Activated naive CD4-positive, alpha-beta T cell (primary cell): Measurements from ENCODE around the gene OSBPL7.
A peak's percentile ranks its signal among the peaks of the same experiment; 100 is the strongest.

ENCODE experiments used
- DNase-seq, 4 experiments: peaks; one replicate each; lab custom pipeline; 2025; lab: John Stamatoyannopoulos, UW

Gene OSBPL7

DNA sequence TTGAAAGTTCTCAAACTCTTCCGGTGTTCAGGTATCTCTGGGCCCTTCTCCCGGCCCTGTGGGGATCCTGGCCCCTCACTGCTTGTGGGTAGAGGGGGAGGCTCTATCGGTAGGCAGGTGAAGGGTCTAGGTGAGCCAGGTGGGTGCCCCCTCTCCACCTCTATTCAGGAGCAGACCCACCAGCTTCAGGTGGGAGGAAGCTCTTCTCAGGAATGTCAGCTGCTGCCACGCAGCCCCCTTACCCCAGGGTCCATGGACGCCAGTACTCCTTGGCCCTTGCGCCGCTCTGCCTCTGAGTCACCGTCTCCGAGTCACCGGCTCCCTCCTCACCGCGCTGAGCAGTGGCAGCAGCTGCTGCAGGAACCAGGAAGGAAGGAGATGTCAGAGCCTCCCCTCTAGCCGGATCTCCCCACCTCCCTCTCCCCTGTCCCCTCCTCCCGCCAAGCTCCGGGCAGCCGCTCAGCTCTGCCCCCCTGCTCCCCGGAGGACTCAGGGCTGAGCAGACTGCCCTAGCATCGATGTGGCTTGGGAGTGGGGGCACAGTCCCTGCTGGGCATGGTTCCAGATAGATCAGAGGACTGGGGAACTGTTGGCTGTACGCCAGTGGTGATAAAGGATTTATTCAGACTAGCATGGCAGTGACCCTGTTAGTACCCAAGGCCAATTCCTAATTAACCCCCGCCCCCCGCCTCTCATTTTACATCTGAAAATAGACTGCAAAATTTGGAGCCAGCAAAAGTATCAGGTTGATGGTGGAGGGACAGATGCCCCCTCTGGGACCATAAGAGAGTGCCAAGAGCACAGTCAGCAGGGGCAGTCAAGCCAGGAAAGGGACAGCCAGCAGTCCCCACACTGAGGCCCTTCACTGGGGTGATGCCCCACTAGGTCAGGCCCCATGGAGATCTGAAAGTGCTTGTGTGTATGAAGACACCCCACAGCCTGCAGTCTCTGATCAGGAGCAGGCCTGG lies at the start of gene OSBPL7:
OSBPL7 (minus strand) TSS at position 371 of the 968 bp plus-strand sequence. CDS start 1,516 bp downstream, outside the sequence.
- peak in 3 of 4 experiments; percentile 19 to 66 (median 56) for DNase-seq

- no peak for DNase-seq
These were observed 49.5 kb upstream of the OSBPL7 start for GRCh38 chr17:47871048-47871447.

GRCh38 chr17:47870056-47870455 lies 48.5 kb upstream of the OSBPL7 start:
- no peak for DNase-seq

DNA sequence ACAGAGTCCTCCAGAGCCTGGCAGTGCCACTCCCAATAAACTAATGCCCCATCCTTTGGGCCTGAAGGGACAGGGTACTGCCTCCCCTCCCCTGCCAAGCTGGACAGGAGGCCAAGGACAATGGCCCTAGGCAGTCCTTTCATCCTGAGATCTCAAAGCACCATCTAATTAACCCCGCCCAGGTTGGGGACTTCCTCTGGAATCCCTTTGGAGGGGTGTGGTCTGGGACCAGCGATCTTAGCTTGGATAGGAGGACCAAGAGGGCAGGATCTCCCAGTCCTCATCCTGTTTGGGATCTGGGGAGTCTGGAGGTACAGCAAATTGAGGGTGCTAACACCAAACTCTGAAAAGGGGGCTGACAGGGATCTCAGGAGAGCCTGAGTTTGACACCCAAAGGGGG lies 47.5 kb upstream of the OSBPL7 start:
- DNase-seq = no peak

DNA sequence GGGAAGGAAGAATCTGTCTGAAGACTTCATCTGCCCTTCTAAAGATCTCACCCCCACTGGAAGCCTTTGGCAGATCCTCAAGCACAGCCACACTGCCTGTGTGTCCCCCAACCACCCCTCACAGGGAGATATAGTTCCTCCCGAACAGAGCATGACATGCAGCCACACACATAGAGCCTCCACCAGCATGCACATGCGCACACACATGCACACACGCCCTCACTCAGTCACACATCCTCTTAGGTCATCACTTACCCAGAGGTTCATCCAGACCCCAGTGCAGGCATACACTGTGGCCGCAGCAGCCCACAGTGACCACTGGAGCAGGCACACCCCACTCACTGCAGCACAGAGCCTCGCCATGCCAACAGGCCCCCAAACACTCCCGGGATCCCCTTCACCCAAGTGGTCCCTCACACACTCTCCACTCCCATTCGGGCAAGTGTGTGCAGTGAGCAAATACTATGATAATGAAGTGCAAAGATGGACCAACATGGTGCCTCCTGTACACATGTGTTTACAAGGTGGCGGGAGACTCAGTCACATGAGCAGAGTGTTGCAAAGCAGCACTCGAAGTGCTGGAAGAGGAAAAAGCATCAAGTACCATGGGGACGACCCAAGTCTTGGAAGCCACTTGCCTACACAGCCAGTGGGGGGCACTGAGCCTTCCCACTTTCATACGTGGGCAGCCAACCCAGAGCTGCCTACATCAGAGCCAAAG lies 46.4 kb upstream of the OSBPL7 start:
- DNase-seq = no peak

DNA sequence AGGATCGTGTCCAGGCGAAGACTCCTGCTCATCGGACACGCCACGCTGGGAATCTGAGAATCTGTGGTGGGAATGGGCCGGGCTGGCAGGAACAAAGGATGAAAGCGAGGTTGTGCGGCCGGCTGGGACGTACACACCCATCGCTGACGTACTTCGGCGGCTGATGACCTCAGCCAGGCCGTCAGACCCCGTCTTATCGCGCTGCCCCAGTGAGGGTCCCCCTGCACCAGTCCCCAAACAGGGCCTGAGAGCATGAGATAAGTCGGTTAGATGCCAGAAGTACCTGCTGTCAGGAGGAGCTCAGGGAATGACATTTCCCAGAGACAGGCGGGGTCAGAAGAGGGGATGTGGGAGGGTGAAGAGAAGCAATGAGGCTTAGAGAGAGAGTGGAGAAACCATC lies 45.3 kb upstream of the OSBPL7 start:
- no peak for DNase-seq

DNA sequence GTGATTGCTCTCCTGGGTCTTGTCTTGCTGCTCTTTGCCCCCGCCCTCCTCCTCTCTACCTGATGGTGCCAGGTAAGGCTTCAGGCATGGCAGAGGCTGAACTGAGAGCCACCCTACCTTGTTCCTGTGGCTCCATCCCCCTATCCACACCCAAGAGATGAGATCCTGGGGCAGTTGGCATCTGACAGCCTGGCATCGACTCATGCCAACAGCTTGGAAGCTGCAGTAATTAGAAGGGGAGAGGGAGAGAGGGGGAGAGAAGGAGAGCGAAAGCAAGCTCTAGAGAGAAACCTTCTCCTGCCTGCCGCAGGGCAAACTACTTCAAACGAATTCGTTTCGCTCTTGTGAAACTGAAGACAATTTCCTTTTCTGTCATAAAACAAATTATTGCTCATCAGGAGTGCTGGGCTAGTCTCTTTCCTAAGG lies 43.2 kb upstream of the OSBPL7 start:
- no peak for DNase-seq

DNA sequence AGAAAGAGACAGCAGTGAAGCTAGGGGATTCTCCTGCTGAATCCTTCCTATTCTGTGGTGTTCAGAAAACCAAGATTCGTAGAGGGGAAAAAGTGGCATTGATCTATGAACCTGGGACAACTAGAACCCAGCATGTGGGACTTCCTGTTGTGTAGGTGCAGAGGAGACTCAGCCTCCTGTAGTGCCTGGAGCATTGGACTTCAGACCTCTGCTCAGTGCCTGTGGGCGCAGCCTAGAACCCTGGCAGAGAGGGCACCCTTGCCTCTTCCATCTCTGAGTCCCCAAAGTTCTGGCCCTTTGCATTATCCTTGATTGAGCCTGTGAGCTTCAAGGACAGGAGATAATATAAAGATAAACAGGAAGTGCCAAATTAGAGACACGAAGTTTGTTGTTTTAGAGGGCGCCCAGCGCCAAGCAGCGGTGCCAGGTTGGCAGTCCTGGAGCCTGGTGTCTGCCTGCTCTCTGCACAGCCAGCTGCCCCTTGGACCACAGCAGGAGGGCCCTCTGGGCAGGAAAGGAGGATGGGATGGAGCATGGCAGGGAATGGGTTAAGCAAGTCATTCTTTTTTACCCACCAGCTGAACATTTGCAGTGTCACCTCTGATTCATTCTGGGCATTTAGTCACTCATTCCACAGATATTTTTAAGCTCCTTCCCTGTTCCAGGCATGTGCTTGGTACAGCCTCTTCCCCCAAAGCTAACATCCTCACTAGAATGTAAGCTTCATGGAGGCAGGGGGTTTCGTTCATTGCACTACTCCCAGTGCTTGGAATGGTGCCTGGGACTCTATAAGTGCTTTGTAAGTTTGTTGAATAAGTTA lies 41.2 kb upstream of the OSBPL7 start:
- DNase-seq = no peak

- DNase-seq = no peak
These were observed 38.8 kb upstream of the OSBPL7 start for GRCh38 chr17:47860386-47860785.

- no peak for DNase-seq
These were observed 36.2 kb upstream of the OSBPL7 start for GRCh38 chr17:47857551-47858455.

DNA sequence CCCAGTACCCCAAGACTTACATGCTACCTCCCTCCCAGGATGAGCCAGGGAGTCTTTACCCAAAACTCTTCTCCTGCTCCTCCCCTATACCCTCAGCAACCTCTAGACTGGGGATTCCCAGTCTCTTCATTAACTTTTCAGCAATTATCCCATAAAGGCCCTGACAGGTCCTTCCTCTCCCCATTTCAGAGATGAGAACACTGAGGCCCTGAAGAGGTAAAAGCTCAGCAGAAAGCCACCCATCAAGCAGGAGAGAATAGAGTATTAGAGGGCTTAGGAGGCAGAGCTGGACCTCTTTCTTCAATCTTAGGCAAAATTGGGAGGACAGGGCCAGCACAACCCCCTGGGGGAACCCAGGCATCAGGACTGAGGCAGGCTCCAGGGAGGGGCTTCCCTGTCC lies 35.2 kb upstream of the OSBPL7 start:
- DNase-seq = no peak

DNA sequence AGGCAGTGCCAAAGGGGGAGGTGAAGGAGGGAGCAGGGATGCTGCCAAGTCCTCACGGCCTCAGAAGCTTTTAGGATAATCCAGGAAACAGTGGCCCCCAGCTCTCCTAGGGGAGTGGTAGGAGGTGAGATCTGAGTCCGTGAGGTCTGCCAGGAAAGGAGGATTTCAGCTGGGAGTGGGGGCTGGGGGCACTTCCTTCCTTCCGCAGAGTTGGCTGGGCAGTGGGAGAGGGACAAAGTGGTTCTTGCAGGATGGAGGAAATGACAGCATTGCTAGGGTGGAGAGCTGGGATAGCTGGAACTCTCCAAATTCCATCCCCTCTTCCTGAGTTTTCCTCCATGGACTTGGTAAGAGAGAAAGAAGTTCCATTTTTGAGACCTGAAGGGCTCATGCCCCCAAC lies 34.1 kb upstream of the OSBPL7 start:
- DNase-seq = no peak

- DNase-seq = no peak
These were observed 32.0 kb upstream of the OSBPL7 start for GRCh38 chr17:47853616-47854015.

- DNase-seq = no peak
These were observed 30.7 kb upstream of the OSBPL7 start for GRCh38 chr17:47852113-47852949.

DNA sequence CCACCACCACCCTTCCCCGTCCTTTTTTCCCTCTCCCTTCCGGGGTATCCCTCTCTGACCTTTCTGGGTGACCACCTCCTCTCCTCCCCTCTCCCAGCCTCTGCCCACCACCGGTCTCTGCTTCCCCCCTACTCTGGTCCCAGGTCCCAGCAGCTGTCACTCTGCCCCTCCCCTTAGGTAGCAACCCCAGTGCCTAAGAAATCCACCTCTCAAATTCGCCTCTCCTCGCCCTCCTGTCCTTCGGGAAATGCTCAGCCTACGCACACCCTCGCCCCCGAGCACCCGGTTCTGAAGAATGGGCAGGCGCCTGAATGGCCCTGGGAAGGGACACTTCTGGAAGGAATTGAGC lies 30.1 kb upstream of the OSBPL7 start:
- DNase-seq = no peak

DNA sequence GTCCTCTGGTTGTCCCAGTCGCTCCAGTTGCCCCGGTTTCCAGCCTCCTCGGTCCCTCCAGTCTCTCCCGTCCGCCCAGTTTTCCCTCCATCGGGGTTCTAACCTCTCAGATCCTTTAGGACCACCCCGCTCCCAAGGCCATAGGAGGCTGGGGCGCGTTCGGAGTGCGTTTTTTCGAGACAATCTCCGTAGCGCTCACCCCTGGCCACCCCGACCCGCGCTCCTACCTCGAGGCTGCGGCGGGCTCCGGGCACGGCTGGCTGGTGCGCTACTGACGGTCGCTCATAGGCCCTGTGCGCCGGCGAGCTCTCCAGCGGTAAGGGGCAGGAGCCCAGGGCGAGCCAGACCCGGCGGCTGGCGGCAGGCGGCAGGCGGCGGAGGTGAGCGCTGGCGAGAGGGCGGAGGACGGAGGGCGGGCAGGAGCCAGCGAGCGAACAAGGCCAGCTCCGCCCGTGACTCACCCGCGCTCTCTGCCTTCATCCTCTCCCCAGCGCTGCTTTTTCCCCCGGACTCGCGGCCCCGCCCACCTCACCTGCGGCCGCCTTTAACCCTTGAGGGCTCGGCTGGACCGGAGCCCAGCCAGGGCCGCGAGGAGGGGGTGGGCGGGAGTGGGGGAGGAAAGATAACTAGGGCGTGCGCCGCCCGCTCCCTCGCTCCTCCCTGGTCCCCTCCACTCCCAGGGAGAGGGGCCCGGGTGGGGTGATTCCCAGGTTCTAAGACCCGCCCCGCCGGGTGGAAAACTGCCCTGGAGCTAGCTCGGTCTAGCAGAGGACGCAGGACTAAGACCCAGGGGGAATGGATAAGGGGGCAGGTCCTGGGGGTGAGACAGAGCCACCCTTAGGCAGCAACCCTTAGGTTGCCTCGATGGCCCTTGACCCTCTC lies 29.3 kb upstream of the OSBPL7 start, which contains the start of gene SP6:
SP6 (minus strand) TSS at position 472 of the 882 bp plus-strand sequence. CDS start 2,734 bp downstream, outside the sequence.
- peak in 2 of 4 experiments; percentile 26 to 47 for DNase-seq

GRCh38 chr17:47850373-47850691 lies 28.7 kb upstream of the OSBPL7 start:
- DNase-seq = no peak

DNA sequence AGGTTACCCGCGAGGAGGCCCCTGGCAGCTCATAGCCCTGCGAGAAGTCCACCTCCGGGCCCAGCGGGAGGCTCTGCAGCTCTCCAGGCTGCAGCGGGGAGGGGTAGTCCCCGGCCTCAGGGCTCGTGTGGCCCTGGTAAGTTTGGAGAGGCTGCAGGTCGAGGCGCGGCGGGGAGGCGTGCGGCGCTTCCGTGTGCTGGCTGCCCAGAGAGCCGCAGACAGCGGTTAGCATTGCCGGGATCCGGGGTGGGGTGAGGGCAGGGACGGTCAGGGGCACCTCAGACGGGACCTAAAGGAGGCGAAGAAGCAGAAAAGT lies 26.6 kb upstream of the OSBPL7 start:
- DNase-seq = no peak
